CD4-positive, alpha-beta T cell treated with Interferon alpha-2 for 1 hour (primary cell): ENCODE data around the gene POPDC3.
"Not testable (repeated sequence)": the region's sequence is repeated elsewhere in the genome, so short reads cannot be mapped to it uniquely, and the experiment has no call there.

Experiments
- DNase-seq, 2 donors: peaks; one replicate each; pipeline ENCODE4 v3.0.0-alpha.2; 2020 to 2022

Gene POPDC3

GRCh38 chr6:105179244-105180065 lies at the start of gene POPDC3:
TSS of gene POPDC3 (minus strand) at chr6:105180014. CDS start at chr6:105161909, 18,105 bp downstream.
- no peak for DNase-seq

- DNase-seq: no peak
Observed at GRCh38 chr6:105227295-105227767, 47.5 kb upstream of the POPDC3 start.

GRCh38 chr6:105226598-105227294 lies 46.9 kb upstream of the POPDC3 start:
- no peak for DNase-seq

- no peak for DNase-seq
Observed at GRCh38 chr6:105223242-105223641, 43.4 kb upstream of the POPDC3 start.

- not testable (repeated sequence) for DNase-seq
Observed at GRCh38 chr6:105221219-105221618, 41.4 kb upstream of the POPDC3 start.

GRCh38 chr6:105220186-105220585 lies 40.4 kb upstream of the POPDC3 start:
- no peak for DNase-seq

- not testable (repeated sequence) for DNase-seq
Observed at GRCh38 chr6:105219218-105219617, 39.4 kb upstream of the POPDC3 start.

GRCh38 chr6:105215506-105215905 lies 35.7 kb upstream of the POPDC3 start:
- DNase-seq: no peak

GRCh38 chr6:105214668-105215067 lies 34.9 kb upstream of the POPDC3 start:
- DNase-seq: no peak

- DNase-seq: no peak
Observed at GRCh38 chr6:105213272-105213671, 33.5 kb upstream of the POPDC3 start.

GRCh38 chr6:105212587-105212986 lies 32.8 kb upstream of the POPDC3 start:
- DNase-seq: no peak

- DNase-seq: no peak
Observed at GRCh38 chr6:105211831-105212230, 32.0 kb upstream of the POPDC3 start.

- no peak for DNase-seq
Observed at GRCh38 chr6:105210932-105211531, 31.2 kb upstream of the POPDC3 start.

GRCh38 chr6:105209950-105210706 lies 30.3 kb upstream of the POPDC3 start:
- DNase-seq: no peak

GRCh38 chr6:105207524-105208269 lies 27.9 kb upstream of the POPDC3 start:
- no peak for DNase-seq

- DNase-seq: no peak
Observed at GRCh38 chr6:105204768-105205167, 25.0 kb upstream of the POPDC3 start.

- DNase-seq: no peak
Observed at GRCh38 chr6:105204331-105204730, 24.5 kb upstream of the POPDC3 start.

GRCh38 chr6:105202486-105202885 lies 22.7 kb upstream of the POPDC3 start:
- DNase-seq: no peak

GRCh38 chr6:105200133-105200730 lies 20.4 kb upstream of the POPDC3 start:
- no peak for DNase-seq

- DNase-seq: no peak
Observed at GRCh38 chr6:105199711-105200110, 19.9 kb upstream of the POPDC3 start.

GRCh38 chr6:105196076-105196475 lies 16.3 kb upstream of the POPDC3 start:
- no peak for DNase-seq

GRCh38 chr6:105194591-105194990 lies 14.8 kb upstream of the POPDC3 start:
- no peak for DNase-seq
